IMR-90 (cell line): ENCODE measurements around the gene PHKA1. TPM values are rescaled to one million over a fixed set of nuclear protein-coding genes. Genes with fewer than 3 reads are reported as not detected.

Experiments
- ATAC-seq: fragments of 200-7000 bp; cut with Tn5 transposase; 2 replicates; pipeline ENCODE4 v1.9.1; 2020; ENCODE audit warnings: low read depth, mild to moderate bottlenecking, moderate library complexity
- BruUV-seq: library from RNA; stranded (reverse); fragments of 400-500 nt; replicated peaks from 2 replicates; lab custom pipeline; 2021; lab: Mats Ljungman, UMichigan
- CTCF ChIA-PET: fragments of 300-600 bp; formaldehyde crosslinking; extraction: SDS; loops from one replicate; lab custom pipeline; 2021; ENCODE audit warnings: antibody characterized with exemption; lab: Yijun Ruan, JAX
- POLR2A ChIA-PET: fragments of 300-600 bp; sonication (Branson Sonifier 250); formaldehyde crosslinking; loops from one replicate; lab custom pipeline; 2022; ENCODE audit warnings: antibody characterized with exemption; ENCODE audit not compliant: unreplicated experiment; lab: Charles Lee
- DNase-seq: peaks from one replicate; pipeline ENCODE4 v3.0.0; 2013
- H2AFZ ChIP-seq: replicated peaks from 2 replicates; pipeline ENCODE3; 2013; ENCODE audit warnings: low read length, mild to moderate bottlenecking; ENCODE audit not compliant: poor library complexity
- H2AK5ac ChIP-seq: 2 replicates; pipeline ENCODE4 v1.6.1; 2013; ENCODE audit warnings: low read depth, low read length, inconsistent platforms
- H2AK9ac ChIP-seq: replicated peaks from 2 replicates; pipeline ENCODE3; 2013; ENCODE audit warnings: mild to moderate bottlenecking, low read depth, low read length, moderate library complexity; ENCODE audit not compliant: poor library complexity
- H2BK120ac ChIP-seq: 2 replicates; pipeline ENCODE4 v1.6.1; 2013; ENCODE audit warnings: low read depth, low read length, inconsistent platforms
- H2BK15ac ChIP-seq: 3 replicates; pipeline ENCODE4 v1.6.1; 2013; ENCODE audit warnings: low read depth, low read length, inconsistent platforms
- H2BK20ac ChIP-seq: 2 replicates; pipeline ENCODE4 v1.6.1; 2013; ENCODE audit warnings: low read depth, mild to moderate bottlenecking, inconsistent platforms, low read length, moderate library complexity
- H2BK5ac ChIP-seq: 2 replicates; pipeline ENCODE4 v1.6.1; 2013; ENCODE audit warnings: mild to moderate bottlenecking, low read depth, low read length, inconsistent platforms; ENCODE audit not compliant: poor library complexity, severe bottlenecking
- H3K14ac ChIP-seq: replicated peaks from 2 replicates; pipeline ENCODE4 v1.6.1; 2013; ENCODE audit warnings: low read depth, low read length, inconsistent platforms
- H3K18ac ChIP-seq: 2 replicates; pipeline ENCODE4 v1.6.1; 2013; ENCODE audit warnings: low read depth, low read length, control low read depth
- H3K23ac ChIP-seq: 2 replicates; pipeline ENCODE4 v1.6.1; 2013; ENCODE audit warnings: low read depth, low read length, inconsistent platforms
- H3K27ac ChIP-seq: 2 replicates; pipeline ENCODE4 v1.5.1; 2013; ENCODE audit warnings: mild to moderate bottlenecking, control low read depth, low read length; ENCODE audit not compliant: insufficient read depth
- H3K27me3 ChIP-seq: 2 replicates; pipeline ENCODE4 v1.6.1; 2013; ENCODE audit warnings: low read length; ENCODE audit not compliant: control insufficient read depth, insufficient read depth
- H3K36me3 ChIP-seq: 2 replicates; pipeline ENCODE4 v1.6.1; 2013; ENCODE audit warnings: low read length, mixed read lengths; ENCODE audit not compliant: control insufficient read depth, insufficient read depth
- H3K4ac ChIP-seq: 2 replicates; pipeline ENCODE4 v1.6.1; 2013; ENCODE audit warnings: low read depth, low read length, inconsistent platforms
- H3K4me1 ChIP-seq: 2 replicates; pipeline ENCODE4 v1.6.1; 2013; ENCODE audit warnings: low read length, mixed read lengths; ENCODE audit not compliant: control insufficient read depth, insufficient read depth
- H3K4me2 ChIP-seq: 2 replicates; pipeline ENCODE4 v1.6.1; 2013; ENCODE audit warnings: low read depth, mild to moderate bottlenecking, control low read depth, low read length, moderate library complexity
- H3K4me3 ChIP-seq: 2 replicates; pipeline ENCODE4 v1.5.1; 2013; ENCODE audit warnings: low read depth, mild to moderate bottlenecking, control low read depth, low read length, moderate library complexity; ENCODE audit not compliant: insufficient read depth
- H3K56ac ChIP-seq: 2 replicates; pipeline ENCODE4 v1.6.1; 2013; ENCODE audit warnings: low read length, inconsistent platforms; ENCODE audit not compliant: insufficient read depth; ENCODE audit errors: extremely low read depth
- H3K79me1 ChIP-seq, 2 experiments: 2 replicates each; pipeline ENCODE4 v1.6.1; 2013; ENCODE audit warnings: low read length in 2 of 2, inconsistent platforms in 1 of 2, low read depth in 1 of 2
- H3K9ac ChIP-seq: 2 replicates; pipeline ENCODE4 v1.6.1; 2013; ENCODE audit warnings: low read depth, low read length, control low read depth
- H3K9me1 ChIP-seq: 2 replicates; pipeline ENCODE4 v1.6.1; 2013; ENCODE audit warnings: low read length, inconsistent platforms; ENCODE audit not compliant: insufficient read depth
- H3K9me3 ChIP-seq: 2 replicates; pipeline ENCODE4 v1.6.1; 2013; ENCODE audit warnings: low read length; ENCODE audit not compliant: control insufficient read depth, insufficient read depth
- H4K20me1 ChIP-seq: 2 replicates; pipeline ENCODE4 v1.6.1; 2013; ENCODE audit warnings: low read length, inconsistent platforms; ENCODE audit not compliant: insufficient read depth
- H4K5ac ChIP-seq: 2 replicates; pipeline ENCODE4 v1.6.1; 2013; ENCODE audit warnings: mild to moderate bottlenecking, low read depth, low read length, control low read depth
- H4K8ac ChIP-seq, 2 experiments: 2 replicates each; pipeline ENCODE4 v1.6.1; 2013; ENCODE audit warnings: low read depth in 2 of 2, low read length in 2 of 2, control low read depth in 1 of 2, inconsistent platforms in 1 of 2
- H4K91ac ChIP-seq: 2 replicates; pipeline ENCODE4 v1.6.1; 2013; ENCODE audit warnings: low read depth, low read length, inconsistent platforms; ENCODE audit not compliant: insufficient read depth
- BHLHE40 ChIP-seq: fragments of 150-350 bp; IDR thresholded peaks from 2 replicates; pipeline ENCODE4 v1.6.1; 2016; ENCODE audit warnings: mild to moderate bottlenecking, low read depth, low read length
- ELK1 ChIP-seq: fragments of 150-350 bp; IDR thresholded peaks from 2 replicates; pipeline ENCODE4 v1.6.1; 2016; ENCODE audit warnings: low read depth, mild to moderate bottlenecking, low read length, moderate library complexity, borderline replicate concordance
- NFE2L2 ChIP-seq: fragments of 150-350 bp; IDR thresholded peaks from 2 replicates; pipeline ENCODE4 v1.6.1; 2016; ENCODE audit warnings: low read depth, mild to moderate bottlenecking, low read length
- RCOR1 ChIP-seq: IDR thresholded peaks from 2 replicates; pipeline ENCODE4 v1.6.1; 2012; ENCODE audit warnings: mild to moderate bottlenecking, low read length, improper control_type of control experiment; ENCODE audit not compliant: insufficient replicate concordance
- USF2 ChIP-seq: fragments of 150-350 bp; IDR thresholded peaks from 2 replicates; pipeline ENCODE4 v1.6.1; 2017; ENCODE audit warnings: mild to moderate bottlenecking, antibody characterized with exemption, low read length, low read depth
- WGBS, 2 experiments: methylation state at CpG; one replicate each; pipeline versions ENCODE4 v1.1.5 to v1.1.7; 2013; ENCODE audit warnings: missing lambda C conversion rate in 2 of 2; ENCODE audit not compliant: insufficient read length in 1 of 2; ENCODE audit errors: extremely low coverage in 2 of 2; 5-methylcytosine and 5-hydroxymethylcytosine counted together
- dilution Hi-C: fragments of 300-500 bp; cut with HindIII; formaldehyde crosslinking; loops from one replicate; pipeline ENCODE4 v1.14.3; 2018; ENCODE audit warnings: low sequenced_read_pairs; ENCODE audit not compliant: unreplicated experiment
- in situ Hi-C: fragments of 300-500 bp; cut with MboI; formaldehyde crosslinking; loops from 3 replicates; pipeline ENCODE4 v1.14.3; 2019; ENCODE audit warnings: low sequenced_read_pairs, inconsistent platforms, mixed read lengths
- intact Hi-C: fragments of 100-400 bp; cut with micrococcal nuclease; formaldehyde crosslinking; loops from 2 replicates; pipeline ENCODE4 v1.10.0; 2022
- polyA plus RNA-seq, 3 experiments: library from polyadenylated mRNA; depleted of rRNA; stranded (reverse); fragments of >200 nt; gene quantifications; 2 replicates each; pipeline ENCODE4 v1.2.3, GENCODE V29; 2012; ENCODE audit warnings: low replicate concordance in 1 of 3
- total RNA-seq: library from RNA; depleted of rRNA; stranded (reverse); fragments of >200 nt; gene quantifications from 2 replicates; pipeline ENCODE4 v1.2.3, GENCODE V29; 2012

PHKA1 gene
- total and polyA plus RNA-seq, 2 of the 4 experiments (the other 2 are of a cell fraction): 2.7 to 4.5 TPM

GRCh38 chrX:72635930-72636329 is 78.2 kb downstream of the PHKA1 start:
- in situ Hi-C loops: no loop called here
- dilution Hi-C loops: no loop called here

More at GRCh38 chrX:72635930-72636329, 78.2 kb downstream of the PHKA1 start:
- H3K4me1 ChIP-seq: no peaks in the 10 kb centered on the region
- no peak overlapping the region for H2BK20ac ChIP-seq
- H3K4ac ChIP-seq: no peak overlapping the region
- no peaks in the 10 kb centered on the region for H3K79me1 ChIP-seq
- no peak overlapping the region for H3K4me2 ChIP-seq
- no peak overlapping the region for H2AK5ac ChIP-seq
- ChIA-PET POLR2A (no interaction called here), CTCF (no interaction called here)
- no peaks in the 10 kb centered on the region for H3K36me3 ChIP-seq
- H2AFZ ChIP-seq: no peak overlapping the region
- intact Hi-C loops: no loop called here
- H3K27ac ChIP-seq: no peak overlapping the region
- no peak overlapping the region for H3K23ac ChIP-seq
- H2BK15ac ChIP-seq: no peak overlapping the region
- no peak overlapping the region for H2BK120ac ChIP-seq
- no peak for TF ChIP-seq NFE2L2
- TF ChIP-seq ELK1: no peak
- TF ChIP-seq RCOR1: no peak
- TF ChIP-seq BHLHE40: no peak
- TF ChIP-seq USF2: no peak
- no peak overlapping the region for H4K5ac ChIP-seq
- WGBS, 2 experiments: no CpG with 5 or more reads among the region's 1 CpG
- H4K8ac ChIP-seq: no peak overlapping the region
- no peak overlapping the region for H3K9ac ChIP-seq
- H3K9me1 ChIP-seq: no peaks in the 10 kb centered on the region
- H3K18ac ChIP-seq: no peak overlapping the region
- no peak overlapping the region for H4K91ac ChIP-seq
- H2AK9ac ChIP-seq: no peak overlapping the region
- H3K14ac ChIP-seq: no peak overlapping the region
- no peak for DNase-seq
- H4K20me1 ChIP-seq: no peaks in the 10 kb centered on the region
- BruUV-seq: no TSS peak
- H3K56ac ChIP-seq: no peak overlapping the region
- no peaks in the 10 kb centered on the region for H3K9me3 ChIP-seq
- no peak overlapping the region for H2BK5ac ChIP-seq
- H3K4me3 ChIP-seq: no peak overlapping the region
- peaks cover 2% of the 10 kb centered on the region; the same call in 1 of the 2 replicates for H3K27me3 ChIP-seq
- ATAC-seq: no peak
